Measurements from ENCODE around the gene ZNF266.

DNA sequence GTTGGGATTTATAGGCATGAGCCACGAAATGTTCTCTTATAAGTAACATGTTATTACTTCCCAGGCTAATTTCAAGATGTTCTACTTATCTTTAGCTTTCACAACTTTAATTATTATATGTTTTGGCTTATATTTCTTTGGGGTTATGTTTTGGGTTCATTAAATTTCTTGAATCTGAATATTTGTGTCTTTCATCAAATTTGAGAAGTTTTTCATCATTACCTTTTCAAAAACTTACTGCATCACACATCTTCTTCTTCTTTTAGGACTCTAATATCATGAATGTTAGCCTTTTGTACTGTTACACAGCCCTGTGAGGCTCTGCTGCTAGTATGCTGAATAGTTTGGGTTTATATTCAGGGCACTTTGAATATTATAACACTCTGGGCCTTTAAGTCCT lies 9.7 kb upstream of the ZNF266 start:
- TF ChIP-seq, protein P1, sequence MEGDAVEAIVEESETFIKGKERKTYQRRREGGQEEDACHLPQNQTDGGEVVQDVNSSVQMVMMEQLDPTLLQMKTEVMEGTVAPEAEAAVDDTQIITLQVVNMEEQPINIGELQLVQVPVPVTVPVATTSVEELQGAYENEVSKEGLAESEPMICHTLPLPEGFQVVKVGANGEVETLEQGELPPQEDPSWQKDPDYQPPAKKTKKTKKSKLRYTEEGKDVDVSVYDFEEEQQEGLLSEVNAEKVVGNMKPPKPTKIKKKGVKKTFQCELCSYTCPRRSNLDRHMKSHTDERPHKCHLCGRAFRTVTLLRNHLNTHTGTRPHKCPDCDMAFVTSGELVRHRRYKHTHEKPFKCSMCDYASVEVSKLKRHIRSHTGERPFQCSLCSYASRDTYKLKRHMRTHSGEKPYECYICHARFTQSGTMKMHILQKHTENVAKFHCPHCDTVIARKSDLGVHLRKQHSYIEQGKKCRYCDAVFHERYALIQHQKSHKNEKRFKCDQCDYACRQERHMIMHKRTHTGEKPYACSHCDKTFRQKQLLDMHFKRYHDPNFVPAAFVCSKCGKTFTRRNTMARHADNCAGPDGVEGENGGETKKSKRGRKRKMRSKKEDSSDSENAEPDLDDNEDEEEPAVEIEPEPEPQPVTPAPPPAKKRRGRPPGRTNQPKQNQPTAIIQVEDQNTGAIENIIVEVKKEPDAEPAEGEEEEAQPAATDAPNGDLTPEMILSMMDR (conservative IDR thresholded peaks at IDR 0.05; ENCODE audit: low read depth, low read length), result no peak
- TF ChIP-seq EZH2 (IDR thresholded peaks at IDR 0.05; ENCODE audit: borderline replicate concordance, low read depth, low read length, poor library complexity, severe bottlenecking), result no peak
